Mesenchymal stem cell (in vitro differentiated cells and primary cell): ENCODE results near the gene SLC28A1.

Experiments used
- DNase-seq: peaks from one replicate; pipeline ENCODE4 v3.0.0-alpha.2; 2013
- H2AFZ ChIP-seq: one replicate; pipeline ENCODE4 v1.6.1; 2013; ENCODE audit warnings: low read depth, mild to moderate bottlenecking, control low read depth, inconsistent platforms, low read length, moderate library complexity
- H2AK5ac ChIP-seq: 2 replicates; pipeline ENCODE4 v1.6.1; 2013; ENCODE audit warnings: low read length, moderate library complexity, mild to moderate bottlenecking, inconsistent platforms; ENCODE audit not compliant: severe bottlenecking
- H2BK120ac ChIP-seq: one replicate; pipeline ENCODE4 v1.6.1; 2013; ENCODE audit warnings: low read depth, mild to moderate bottlenecking, inconsistent platforms, low read length, moderate library complexity
- H2BK12ac ChIP-seq, 2 experiments: one replicate each; pipeline ENCODE4 v1.6.1; 2013; ENCODE audit warnings: inconsistent platforms in 2 of 2, low read length in 2 of 2, mild to moderate bottlenecking in 2 of 2, moderate library complexity in 2 of 2, control low read depth in 1 of 2
- H2BK15ac ChIP-seq: one replicate; pipeline ENCODE4 v1.6.1; 2013; ENCODE audit warnings: mild to moderate bottlenecking, low read depth, inconsistent platforms; ENCODE audit not compliant: poor library complexity, severe bottlenecking
- H2BK5ac ChIP-seq: 2 replicates; pipeline ENCODE4 v1.6.1; 2013; ENCODE audit warnings: low read depth, mild to moderate bottlenecking, low read length, control low read depth, inconsistent platforms; ENCODE audit not compliant: poor library complexity, severe bottlenecking
- H3K14ac ChIP-seq, 2 experiments: one replicate each; pipeline ENCODE4 v1.6.1; 2013; ENCODE audit warnings: inconsistent platforms in 2 of 2, low read length in 2 of 2, control low read depth in 1 of 2, mild to moderate bottlenecking in 1 of 2, moderate library complexity in 1 of 2
- H3K18ac ChIP-seq, 2 experiments: one replicate each; pipeline ENCODE4 v1.6.1; 2013; ENCODE audit warnings: inconsistent platforms in 2 of 2, low read length in 2 of 2, control low read depth in 1 of 2, low read depth in 1 of 2, mild to moderate bottlenecking in 1 of 2
- H3K23ac ChIP-seq, 2 experiments: one replicate each; pipeline ENCODE4 v1.6.1; 2013; ENCODE audit warnings: inconsistent platforms in 2 of 2, low read length in 2 of 2, mild to moderate bottlenecking in 2 of 2, moderate library complexity in 2 of 2, control low read depth in 1 of 2
- H3K27ac ChIP-seq: 2 replicates; pipeline ENCODE4 v1.5.1; 2013; ENCODE audit warnings: mild to moderate bottlenecking, moderate library complexity, low read length, control low read depth, inconsistent platforms; ENCODE audit not compliant: poor library complexity, severe bottlenecking
- H3K27me3 ChIP-seq, 2 experiments: 2 replicates each; pipeline versions ENCODE4 v1.6.1 to v1.7.0; 2013; ENCODE audit warnings: low read length in 2 of 2, mild to moderate bottlenecking in 2 of 2, moderate library complexity in 2 of 2, control low read depth in 1 of 2, inconsistent platforms in 1 of 2; ENCODE audit not compliant: control insufficient read depth in 1 of 2, insufficient read depth in 1 of 2
- H3K36me3 ChIP-seq, 2 experiments: 2 replicates each; pipeline versions ENCODE4 v1.6.1 to v1.7.0; 2013; ENCODE audit warnings: low read length in 2 of 2, control low read depth in 1 of 2, inconsistent platforms in 1 of 2, low read depth in 1 of 2, mild to moderate bottlenecking in 1 of 2; ENCODE audit not compliant: insufficient read depth in 2 of 2, control insufficient read depth in 1 of 2
- H3K4ac ChIP-seq, 2 experiments: one replicate each; pipeline ENCODE4 v1.6.1; 2013; ENCODE audit warnings: inconsistent platforms in 2 of 2, low read length in 2 of 2, mild to moderate bottlenecking in 2 of 2, moderate library complexity in 2 of 2, control low read depth in 1 of 2, low read depth in 1 of 2
- H3K4me1 ChIP-seq: 2 replicates; pipeline ENCODE4 v1.6.1; 2013; ENCODE audit warnings: low read depth, low read length, control low read depth; ENCODE audit not compliant: control insufficient read depth, insufficient read depth
- H3K4me2 ChIP-seq: 2 replicates; pipeline ENCODE4 v1.6.1; 2013; ENCODE audit warnings: low read length, mild to moderate bottlenecking, inconsistent platforms; ENCODE audit not compliant: poor library complexity, severe bottlenecking
- H3K4me3 ChIP-seq, 2 experiments: 2 replicates each; pipeline versions ENCODE4 v1.5.1 to v1.7.0; 2013; ENCODE audit warnings: low read length in 2 of 2, mild to moderate bottlenecking in 2 of 2, control low read depth in 1 of 2, low read depth in 1 of 2; ENCODE audit not compliant: insufficient read depth in 1 of 2
- H3K79me1 ChIP-seq: replicated peaks from 2 replicates; pipeline ENCODE4 v1.6.1; 2013; ENCODE audit warnings: mild to moderate bottlenecking, control low read depth, low read length, inconsistent platforms; ENCODE audit not compliant: poor library complexity, severe bottlenecking
- H3K9ac ChIP-seq: 2 replicates; pipeline ENCODE4 v1.7.0; 2013; ENCODE audit warnings: mild to moderate bottlenecking, low read length, moderate library complexity
- H3K9me3 ChIP-seq: 2 replicates; pipeline ENCODE4 v1.7.0; 2013; ENCODE audit warnings: mild to moderate bottlenecking, low read length; ENCODE audit not compliant: control insufficient read depth
- H4K8ac ChIP-seq: one replicate; pipeline ENCODE4 v1.6.1; 2013; ENCODE audit warnings: inconsistent platforms, mild to moderate bottlenecking, low read length, moderate library complexity
- H4K91ac ChIP-seq: one replicate; pipeline ENCODE4 v1.6.1; 2013; ENCODE audit warnings: mild to moderate bottlenecking, low read length, inconsistent platforms
- WGBS: methylation state at CpG from one replicate; pipeline ENCODE4 v1.1.7; 2013; ENCODE audit warnings: mixed read lengths; 5-methylcytosine and 5-hydroxymethylcytosine counted together

SLC28A1 gene

GRCh38 chr15:84917452-84917851, 33.0 kb downstream of the SLC28A1 start:
- Histone ChIP-seq H2BK120ac (no peak overlapping the region), H3K36me3 (no peaks in the 10 kb centered on the region), H3K4me2 (no peak overlapping the region), H3K27me3 (no peaks in the 10 kb centered on the region), H2AFZ (no peak overlapping the region), H3K4me1 (peaks cover 20% of the 10 kb centered on the region), H3K27ac (no peak overlapping the region), H3K4me3 (no peak overlapping the region), H4K8ac (no peak overlapping the region), H2BK15ac (no peak overlapping the region), H2BK12ac (no peak overlapping the region), H3K23ac (no peak overlapping the region), H2BK5ac (no peak overlapping the region), H3K9ac (no peak overlapping the region), H3K4ac (no peak overlapping the region), H4K91ac (no peak overlapping the region), H2AK5ac (no peak overlapping the region), H3K18ac (no peak overlapping the region), H3K79me1 (no peaks in the 10 kb centered on the region), H3K9me3 (no peaks in the 10 kb centered on the region), H3K14ac (peak overlapping the region in 1 of 2 experiments; percentile 79)
- WGBS = 88% methylated on average over 1 of the region's 1 CpG
- no peak for DNase-seq

GRCh38 chr15:84919106-84919667, 34.7 kb downstream of the SLC28A1 start:
- Histone ChIP-seq H3K27me3 (no peaks in the 10 kb centered on the region), H3K27ac (no peak overlapping the region), H3K14ac (no peak overlapping the region), H3K23ac (no peak overlapping the region), H3K4ac (no peak overlapping the region), H2BK12ac (no peak overlapping the region), H2AK5ac (no peak overlapping the region), H3K4me3 (no peak overlapping the region), H4K8ac (no peak overlapping the region), H3K36me3 (no peaks in the 10 kb centered on the region), H2BK120ac (no peak overlapping the region), H2AFZ (no peak overlapping the region), H3K18ac (no peak overlapping the region), H3K4me1 (peaks cover 18% of the 10 kb centered on the region), H4K91ac (no peak overlapping the region), H3K9ac (no peak overlapping the region), H3K9me3 (no peaks in the 10 kb centered on the region), H2BK15ac (no peak overlapping the region), H3K79me1 (no peaks in the 10 kb centered on the region), H2BK5ac (no peak overlapping the region), H3K4me2 (no peak overlapping the region)
- no peak for DNase-seq
- WGBS = 98% methylated on average over 2 of the region's 2 CpGs

- Histone ChIP-seq H3K79me1 (no peaks in the 10 kb centered on the region), H3K23ac (no peak overlapping the region)
- WGBS = 88% methylated on average over 2 of the region's 2 CpGs
Measured at GRCh38 chr15:84921121-84921520, 36.7 kb downstream of the SLC28A1 start.

GRCh38 chr15:84922530-84922929, 38.1 kb downstream of the SLC28A1 start:
- Histone ChIP-seq H3K14ac (no peak overlapping the region), H2AK5ac (no peak overlapping the region), H3K27me3 (no peaks in the 10 kb centered on the region), H3K79me1 (no peaks in the 10 kb centered on the region), H3K4me1 (peaks cover 5% of the 10 kb centered on the region), H3K4me2 (no peak overlapping the region), H4K8ac (no peak overlapping the region), H2BK15ac (no peak overlapping the region), H3K9me3 (no peaks in the 10 kb centered on the region), H2BK5ac (no peak overlapping the region), H3K4me3 (no peak overlapping the region), H2BK12ac (no peak overlapping the region), H2BK120ac (no peak overlapping the region), H4K91ac (no peak overlapping the region), H3K18ac (no peak overlapping the region), H3K23ac (no peak overlapping the region), H3K4ac (no peak overlapping the region), H3K27ac (no peak overlapping the region), H3K36me3 (no peaks in the 10 kb centered on the region), H2AFZ (no peak overlapping the region), H3K9ac (no peak overlapping the region)
- no peak for DNase-seq
- 94% methylated on average over 13 of the region's 13 CpGs for WGBS

More at GRCh38 chr15:84921121-84921520, 36.7 kb downstream of the SLC28A1 start:
- H3K14ac ChIP-seq = no peak overlapping the region
- H3K4me2 ChIP-seq = no peak overlapping the region
- no peak overlapping the region for H2BK12ac ChIP-seq
- H4K8ac ChIP-seq = no peak overlapping the region
- no peaks in the 10 kb centered on the region for H3K36me3 ChIP-seq
- no peak overlapping the region for H2AFZ ChIP-seq
- H2BK120ac ChIP-seq = no peak overlapping the region
- no peak overlapping the region for H3K4ac ChIP-seq
- peak overlapping the region; percentile 20 for H3K9ac ChIP-seq
- H3K4me3 ChIP-seq = no peak overlapping the region
- no peak overlapping the region for H3K18ac ChIP-seq
- no peaks in the 10 kb centered on the region for H3K9me3 ChIP-seq
- DNase-seq = no peak
- H2BK15ac ChIP-seq = no peak overlapping the region
- H3K4me1 ChIP-seq = peaks cover 5% of the 10 kb centered on the region
- no peak overlapping the region for H3K27ac ChIP-seq
- no peak overlapping the region for H2AK5ac ChIP-seq
- H3K27me3 ChIP-seq = no peaks in the 10 kb centered on the region
- H2BK5ac ChIP-seq = no peak overlapping the region
- no peak overlapping the region for H4K91ac ChIP-seq
